Uterus (tissue), 2 donors: ENCODE measurements around the gene EPS15.

Experiments
- CTCF ChIP-seq, 4 experiments: fragments of 200-600 bp in 2 of 4; fragments of 450-650 bp in 2 of 4; sonication (generic) in 2 of 4; IDR thresholded peaks; one replicate each; pipeline ENCODE4 v1.5.1; 2016 to 2019; ENCODE audit warnings: antibody characterized with exemption in 4 of 4, mild to moderate bottlenecking in 2 of 4, moderate library complexity in 1 of 4
- POLR2A ChIP-seq, 2 donors: fragments of 450-650 bp; IDR thresholded peaks; one replicate each; pipeline ENCODE4 v1.6.1; 2016; ENCODE audit warnings: antibody characterized with exemption in 2 of 2, mild to moderate bottlenecking in 1 of 2, moderate library complexity in 1 of 2

GRCh38 chr1:51336004-51336403 lies 183.1 kb downstream of the EPS15 start:
- no peak for TF ChIP-seq CTCF (IDR thresholded peaks at IDR 0.05)
- no peak for TF ChIP-seq POLR2A (IDR thresholded peaks at IDR 0.05)
